Stimulated activated naive CD4-positive, alpha-beta T cell treated with Interleukin-2 at 50 U/mL for 16 hours (primary cell): ENCODE data around the gene ADORA2A.

Experiments used
- DNase-seq: peaks from one replicate; lab custom pipeline; 2025; lab: John Stamatoyannopoulos, UW

The ADORA2A gene

GRCh38 chr22:24403346-24403745 lies 24.1 kb upstream of the ADORA2A start:
- no peak for DNase-seq

GRCh38 chr22:24404561-24405275 lies 22.7 kb upstream of the ADORA2A start:
- DNase-seq: no peak

- DNase-seq: no peak
Observed at GRCh38 chr22:24405631-24406321, 21.6 kb upstream of the ADORA2A start.

GRCh38 chr22:24406322-24407277 lies 20.8 kb upstream of the ADORA2A start:
- DNase-seq: no peak

GRCh38 chr22:24407278-24407665 lies 20.1 kb upstream of the ADORA2A start:
- DNase-seq: no peak

- DNase-seq: no peak
Observed at GRCh38 chr22:24407884-24408283, 19.5 kb upstream of the ADORA2A start.

- DNase-seq: no peak
Observed at GRCh38 chr22:24408630-24409029, 18.8 kb upstream of the ADORA2A start.

- DNase-seq: no peak
Observed at GRCh38 chr22:24409707-24410106, 17.7 kb upstream of the ADORA2A start.

GRCh38 chr22:24410110-24410856 lies 17.1 kb upstream of the ADORA2A start:
- DNase-seq: no peak

- no peak for DNase-seq
Observed at GRCh38 chr22:24411256-24412004, 16.0 kb upstream of the ADORA2A start.

GRCh38 chr22:24412274-24412673 lies 15.1 kb upstream of the ADORA2A start:
- no peak for DNase-seq

GRCh38 chr22:24413271-24413670 lies 14.1 kb upstream of the ADORA2A start:
- no peak for DNase-seq

- DNase-seq: no peak
Observed at GRCh38 chr22:24413736-24414385, 13.5 kb upstream of the ADORA2A start.

- no peak for DNase-seq
Observed at GRCh38 chr22:24414523-24414922, 12.9 kb upstream of the ADORA2A start.

GRCh38 chr22:24414984-24415945 lies 12.1 kb upstream of the ADORA2A start:
- DNase-seq: no peak

- DNase-seq: no peak
Observed at GRCh38 chr22:24416095-24416494, 11.3 kb upstream of the ADORA2A start.

- no peak for DNase-seq
Observed at GRCh38 chr22:24416611-24417010, 10.8 kb upstream of the ADORA2A start.

GRCh38 chr22:24417200-24417599 lies 10.2 kb upstream of the ADORA2A start:
- DNase-seq: no peak

GRCh38 chr22:24417901-24418641 lies 9.3 kb upstream of the ADORA2A start:
- no peak for DNase-seq
